OCI-LY3 (cell line): ENCODE data around the gene KDM4C.

Experiments used
- H2AFZ ChIP-seq: fragments of 200-600, 300-600 bp; shearing (Covaris generic); 2 replicates; pipeline ENCODE4 v1.6.0; 2014; ENCODE audit warnings: antibody characterized with exemption, low read depth, low read length
- H3K27ac ChIP-seq: fragments of 200-600, 300-600 bp; sonication (generic); 2 replicates; pipeline ENCODE4 v1.5.1; 2014; ENCODE audit warnings: mild to moderate bottlenecking, low read length, moderate library complexity, mixed read lengths
- H3K27me3 ChIP-seq: fragments of 200-600, 300-600 bp; sonication (generic); 2 replicates; pipeline ENCODE4 v1.6.1; 2014; ENCODE audit warnings: low read depth, low read length, mixed read lengths
- H3K36me3 ChIP-seq: fragments of 200-600, 300-600 bp; sonication (generic); replicated peaks from 2 replicates; pipeline ENCODE3; 2014; ENCODE audit warnings: low read depth, low read length, mixed read lengths
- H3K4me1 ChIP-seq: fragments of 300-600, 200-600 bp; sonication (generic); 2 replicates; pipeline ENCODE4 v1.6.1; 2014; ENCODE audit warnings: low read length, mixed read lengths
- H3K4me2 ChIP-seq: fragments of 200-600, 300-600 bp; sonication (generic); 2 replicates; pipeline ENCODE4 v1.6.1; 2014; ENCODE audit warnings: low read length, mixed read lengths
- H3K4me3 ChIP-seq: fragments of 300-600, 200-600 bp; sonication (generic); 2 replicates; pipeline ENCODE4 v1.5.1; 2014; ENCODE audit warnings: antibody characterized with exemption, mild to moderate bottlenecking, low read length, moderate library complexity
- H3K79me2 ChIP-seq: fragments of 300-600, 200-600 bp; shearing (Covaris generic); 2 replicates; pipeline ENCODE4 v1.6.1; 2014; ENCODE audit warnings: mild to moderate bottlenecking, low read length, mixed read lengths
- H3K9ac ChIP-seq: fragments of 300-600, 200-600 bp; shearing (Covaris generic); 2 replicates; pipeline ENCODE4 v1.6.0; 2014; ENCODE audit warnings: mild to moderate bottlenecking, low read length, moderate library complexity
- H3K9me3 ChIP-seq: fragments of 200-600, 300-600 bp; shearing (Covaris generic); 2 replicates; pipeline ENCODE4 v1.6.1; 2014; ENCODE audit warnings: low read length, mixed read lengths; ENCODE audit not compliant: insufficient read depth
- H4K20me1 ChIP-seq: fragments of 200-600, 300-600 bp; sonication (generic); 2 replicates; pipeline ENCODE4 v1.6.1; 2016; ENCODE audit warnings: low read length, mixed read lengths; ENCODE audit not compliant: insufficient read depth
- EZH2phosphoT487 ChIP-seq: fragments of 200-600 bp; shearing (Covaris generic); IDR thresholded peaks from 2 replicates; pipeline ENCODE4 v1.6.1; 2018; ENCODE audit warnings: antibody characterized with exemption, mixed run types, low read depth
- TF ChIP-seq, protein P1 (sequence below): fragments of 200-600, 300-600 bp; sonication (generic); IDR thresholded peaks from 2 replicates; pipeline ENCODE4 v1.5.1; 2014; ENCODE audit warnings: antibody characterized with exemption, low read length, low read depth

KDM4C gene

DNA sequence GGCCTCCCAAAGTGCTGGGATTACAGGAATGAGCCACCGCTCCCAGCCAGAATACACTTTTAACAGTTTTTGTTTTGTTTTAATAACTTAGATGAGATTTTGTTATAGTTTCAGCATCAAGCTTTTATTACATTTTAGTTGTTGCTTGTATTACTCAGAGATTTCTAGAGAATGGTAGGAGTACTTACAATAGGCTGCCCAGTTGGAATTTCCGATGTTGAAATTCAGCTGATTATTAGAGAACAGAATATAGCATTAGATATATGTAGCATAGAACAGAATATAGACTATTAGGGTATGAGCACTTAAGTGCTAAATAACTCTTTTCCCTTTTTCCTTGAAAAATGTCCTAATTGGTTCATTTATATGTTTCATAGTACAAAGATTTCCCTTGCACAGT, 6.2 kb downstream of the KDM4C start:
- H3K4me1 ChIP-seq, result peaks cover 15% of the 10 kb centered on the region
- no peaks in the 10 kb centered on the region for H3K27me3 ChIP-seq
- TF ChIP-seq, protein P1, sequence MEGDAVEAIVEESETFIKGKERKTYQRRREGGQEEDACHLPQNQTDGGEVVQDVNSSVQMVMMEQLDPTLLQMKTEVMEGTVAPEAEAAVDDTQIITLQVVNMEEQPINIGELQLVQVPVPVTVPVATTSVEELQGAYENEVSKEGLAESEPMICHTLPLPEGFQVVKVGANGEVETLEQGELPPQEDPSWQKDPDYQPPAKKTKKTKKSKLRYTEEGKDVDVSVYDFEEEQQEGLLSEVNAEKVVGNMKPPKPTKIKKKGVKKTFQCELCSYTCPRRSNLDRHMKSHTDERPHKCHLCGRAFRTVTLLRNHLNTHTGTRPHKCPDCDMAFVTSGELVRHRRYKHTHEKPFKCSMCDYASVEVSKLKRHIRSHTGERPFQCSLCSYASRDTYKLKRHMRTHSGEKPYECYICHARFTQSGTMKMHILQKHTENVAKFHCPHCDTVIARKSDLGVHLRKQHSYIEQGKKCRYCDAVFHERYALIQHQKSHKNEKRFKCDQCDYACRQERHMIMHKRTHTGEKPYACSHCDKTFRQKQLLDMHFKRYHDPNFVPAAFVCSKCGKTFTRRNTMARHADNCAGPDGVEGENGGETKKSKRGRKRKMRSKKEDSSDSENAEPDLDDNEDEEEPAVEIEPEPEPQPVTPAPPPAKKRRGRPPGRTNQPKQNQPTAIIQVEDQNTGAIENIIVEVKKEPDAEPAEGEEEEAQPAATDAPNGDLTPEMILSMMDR, result no peak
- no peak for TF ChIP-seq EZH2phosphoT487
- no peak overlapping the region for H3K4me3 ChIP-seq
- peaks cover 50% of the 10 kb centered on the region for H4K20me1 ChIP-seq
- no peak overlapping the region for H2AFZ ChIP-seq
- peaks cover 5% of the 10 kb centered on the region for H3K36me3 ChIP-seq
- H3K9me3 ChIP-seq, result no peaks in the 10 kb centered on the region
- no peak overlapping the region for H3K4me2 ChIP-seq
- H3K9ac ChIP-seq, result no peak overlapping the region
- H3K79me2 ChIP-seq, result peaks cover 79% of the 10 kb centered on the region
- H3K27ac ChIP-seq, result no peak overlapping the region

DNA sequence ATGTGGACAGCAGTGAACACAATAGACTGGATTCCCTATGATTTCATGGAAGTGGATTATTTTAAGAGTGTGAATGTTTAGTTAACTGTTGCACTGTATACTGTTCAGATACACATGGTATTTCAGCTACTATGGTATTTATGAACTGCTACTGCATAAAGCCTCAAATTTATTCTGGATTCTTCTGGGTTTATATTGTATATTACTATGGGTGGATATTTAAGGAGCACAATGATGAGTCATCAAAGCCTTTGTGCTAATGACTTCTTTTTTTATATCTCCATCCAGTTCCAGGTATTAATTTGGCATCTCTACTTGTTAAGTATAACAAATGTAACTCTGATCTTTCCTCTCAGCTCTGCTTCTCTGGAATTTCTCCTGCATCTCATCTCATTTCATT, 6.8 kb downstream of the KDM4C start:
- Histone ChIP-seq H4K20me1 (peaks cover 54% of the 10 kb centered on the region), H3K79me2 (peaks cover 74% of the 10 kb centered on the region), H3K9me3 (no peaks in the 10 kb centered on the region), H3K9ac (no peak overlapping the region), H2AFZ (no peak overlapping the region), H3K4me1 (peaks cover 15% of the 10 kb centered on the region), H3K4me2 (no peak overlapping the region), H3K4me3 (no peak overlapping the region), H3K27ac (no peak overlapping the region), H3K27me3 (no peaks in the 10 kb centered on the region), H3K36me3 (peaks cover 5% of the 10 kb centered on the region)
- TF ChIP-seq EZH2phosphoT487, result no peak
- TF ChIP-seq, protein P1, result no peak

DNA sequence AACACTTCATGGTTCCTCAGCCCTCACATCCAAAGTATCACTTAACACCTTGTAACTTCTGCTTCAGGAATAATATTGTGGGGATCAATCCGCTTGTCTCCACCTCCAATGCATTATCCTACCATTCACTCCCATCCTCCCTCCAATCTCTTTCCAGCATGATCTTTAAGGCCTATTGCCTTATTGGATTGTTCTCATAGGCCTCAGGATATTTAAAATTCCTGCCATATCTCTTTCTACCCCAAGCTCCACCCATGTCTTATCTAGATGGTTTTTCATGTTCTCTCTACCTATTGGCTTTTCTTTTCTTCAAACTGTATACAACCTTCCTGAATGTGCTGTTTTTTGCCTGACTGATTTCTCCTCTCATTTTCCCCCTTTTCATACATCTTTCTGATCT, 7.2 kb downstream of the KDM4C start:
- no peak overlapping the region for H2AFZ ChIP-seq
- H3K27ac ChIP-seq, result no peak overlapping the region
- no peak overlapping the region for H3K4me3 ChIP-seq
- peaks cover 14% of the 10 kb centered on the region for H3K4me1 ChIP-seq
- peaks cover 75% of the 10 kb centered on the region for H3K79me2 ChIP-seq
- H3K9ac ChIP-seq, result no peak overlapping the region
- peak overlapping the region; percentile 33 for H3K4me2 ChIP-seq
- peaks cover 59% of the 10 kb centered on the region for H4K20me1 ChIP-seq
- TF ChIP-seq EZH2phosphoT487, result no peak
- TF ChIP-seq, protein P1, result no peak
- peaks cover 5% of the 10 kb centered on the region for H3K36me3 ChIP-seq
- no peaks in the 10 kb centered on the region for H3K9me3 ChIP-seq
- no peaks in the 10 kb centered on the region for H3K27me3 ChIP-seq

DNA sequence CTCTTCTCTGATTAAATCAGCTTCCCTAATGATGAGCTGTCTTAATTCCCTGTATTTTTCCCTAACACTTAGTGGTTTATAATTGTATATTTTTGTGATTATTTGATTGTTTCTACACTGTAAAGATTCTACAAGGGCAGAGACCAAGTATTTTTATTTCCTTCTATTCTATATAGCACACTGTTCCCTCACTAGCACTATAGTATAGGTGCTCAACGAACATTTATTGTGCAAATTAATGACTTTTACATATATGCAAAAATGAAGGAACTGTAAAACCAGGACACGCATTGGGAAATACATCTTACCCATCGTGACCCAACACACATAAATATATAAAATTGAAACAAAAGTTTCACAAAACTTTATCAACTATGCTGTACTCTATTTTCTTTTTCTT, 7.6 kb downstream of the KDM4C start:
- Histone ChIP-seq H3K4me2 (peak overlapping the region; percentile 33), H3K36me3 (peaks cover 5% of the 10 kb centered on the region), H3K4me1 (peaks cover 12% of the 10 kb centered on the region), H3K79me2 (peaks cover 76% of the 10 kb centered on the region), H3K27me3 (no peaks in the 10 kb centered on the region), H3K9me3 (no peaks in the 10 kb centered on the region), H3K27ac (no peak overlapping the region), H3K9ac (no peak overlapping the region), H2AFZ (no peak overlapping the region), H3K4me3 (no peak overlapping the region), H4K20me1 (peaks cover 59% of the 10 kb centered on the region)
- TF ChIP-seq, protein P1, result no peak
- no peak for TF ChIP-seq EZH2phosphoT487
